GM23338 (cell line): ENCODE results near the gene VSIG8. TPM values are rescaled to one million over a fixed set of nuclear protein-coding genes. Genes with fewer than 3 reads are reported as not detected.
A peak's percentile ranks its signal among the peaks of the same experiment; 100 is the strongest.

ENCODE experiments used
- ATAC-seq: fragments of 200-7000 bp; cut with Tn5 transposase; 3 replicates; pipeline ENCODE4 v1.9.1; 2020
- DNase-seq: peaks from one replicate; pipeline ENCODE4 v3.0.0-alpha.2; 2015; ENCODE audit warnings: low spot score
- H2AFZ ChIP-seq: fragments of 200-600 bp; sonication (generic); 2 replicates; pipeline ENCODE4 v1.8.0; 2016; ENCODE audit warnings: antibody characterized with exemption, mild to moderate bottlenecking, moderate library complexity
- H3F3A ChIP-seq: fragments of 200-600 bp; sonication (generic); replicated peaks from 2 replicates; pipeline ENCODE4 v1.8.0; 2017; ENCODE audit warnings: antibody characterized with exemption, mixed run types, low read depth
- H3K27ac ChIP-seq: fragments of 200-600 bp; sonication (generic); 2 replicates; pipeline ENCODE4 v1.6.1; 2016; ENCODE audit warnings: low read depth
- H3K27me3 ChIP-seq: fragments of 200-600 bp; sonication (generic); 2 replicates; pipeline ENCODE4 v1.8.0; 2016; ENCODE audit warnings: mild to moderate bottlenecking, mixed run types, moderate library complexity; ENCODE audit not compliant: insufficient read depth
- H3K36me3 ChIP-seq: fragments of 200-600 bp; sonication (generic); 2 replicates; pipeline ENCODE4 v1.8.0; 2016; ENCODE audit warnings: mild to moderate bottlenecking; ENCODE audit not compliant: insufficient read depth
- H3K4me1 ChIP-seq: fragments of 200-600 bp; sonication (generic); 2 replicates; pipeline ENCODE4 v1.8.0; 2016; ENCODE audit warnings: mild to moderate bottlenecking, moderate library complexity; ENCODE audit not compliant: insufficient read depth
- H3K4me2 ChIP-seq: fragments of 200-600 bp; sonication (generic); 2 replicates; pipeline ENCODE4 v1.7.1; 2017; ENCODE audit warnings: mixed run types
- H3K4me3 ChIP-seq: fragments of 200-600 bp; sonication (generic); 2 replicates; pipeline ENCODE4 v1.6.1; 2016; ENCODE audit warnings: mixed run types
- H3K79me2 ChIP-seq: fragments of 200-600 bp; sonication (generic); replicated peaks from 2 replicates; pipeline ENCODE4 v1.8.0; 2017; ENCODE audit warnings: mild to moderate bottlenecking; ENCODE audit not compliant: insufficient read depth
- H3K9me2 ChIP-seq: fragments of 200-600 bp; sonication (generic); 2 replicates; pipeline ENCODE4 v1.8.0; 2017; ENCODE audit not compliant: insufficient read depth
- H4K20me1 ChIP-seq: fragments of 200-600 bp; sonication (generic); replicated peaks from 2 replicates; pipeline ENCODE4 v1.8.0; 2017; ENCODE audit warnings: mild to moderate bottlenecking; ENCODE audit not compliant: insufficient read depth
- H3K27ac Mint-ChIP-seq: 2 replicates; pipeline ENCODE4 v1.8.0; 2020; ENCODE audit warnings: inconsistent platforms, mild to moderate bottlenecking, moderate library complexity, mixed read lengths
- H3K27me3 Mint-ChIP-seq: 3 replicates; pipeline ENCODE4 v1.8.0; 2022; ENCODE audit warnings: low read depth, mild to moderate bottlenecking, moderate library complexity, mixed read lengths, inconsistent platforms; ENCODE audit not compliant: insufficient read depth, poor library complexity
- H3K36me3 Mint-ChIP-seq: 3 replicates; pipeline ENCODE4 v1.8.0; 2021; ENCODE audit warnings: low read depth, mild to moderate bottlenecking, inconsistent platforms, moderate library complexity, mixed read lengths
- H3K4me1 Mint-ChIP-seq: 3 replicates; pipeline ENCODE4 v1.8.0; 2020; ENCODE audit warnings: mild to moderate bottlenecking, inconsistent platforms, mixed read lengths
- H3K4me3 Mint-ChIP-seq: 3 replicates; pipeline ENCODE4 v1.8.0; 2021; ENCODE audit warnings: moderate library complexity, mild to moderate bottlenecking, inconsistent platforms, mixed read lengths
- H3K9me3 Mint-ChIP-seq: 3 replicates; pipeline ENCODE4 v1.8.0; 2020; ENCODE audit warnings: moderate library complexity, mild to moderate bottlenecking, inconsistent platforms, mixed read lengths
- CREB1 ChIP-seq: fragments of 250-450 bp; sonication (Bioruptor Pico); IDR thresholded peaks from 2 replicates; pipeline ENCODE4 v1.5.0; 2020; ENCODE audit warnings: low read depth, mild to moderate bottlenecking, moderate library complexity
- CTCF ChIP-seq, 2 experiments: fragments of 200-600 bp in 1 of 2; sonication (generic) in 1 of 2; conservative IDR thresholded peaks; 2 replicates each; pipeline versions ENCODE4 v1.5.1 to v1.6.1; 2016 to 2017; ENCODE audit warnings: antibody characterized with exemption in 2 of 2, low read depth in 2 of 2, mild to moderate bottlenecking in 2 of 2, moderate library complexity in 1 of 2
- ETS1 ChIP-seq: IDR thresholded peaks from 2 replicates; pipeline ENCODE4 v1.6.1; 2016; ENCODE audit warnings: antibody characterized with exemption
- EZH2 ChIP-seq: fragments of 200-600 bp; sonication (generic); IDR thresholded peaks from one replicate; pipeline ENCODE4 v1.8.0; 2017; ENCODE audit warnings: antibody characterized with exemption, mild to moderate bottlenecking, low read depth; ENCODE audit not compliant: unreplicated experiment
- EZH2phosphoT487 ChIP-seq: fragments of 200-600 bp; sonication (generic); IDR thresholded peaks from one replicate; pipeline ENCODE4 v1.8.1; 2018; ENCODE audit warnings: antibody characterized with exemption; ENCODE audit not compliant: unreplicated experiment
- JUNB ChIP-seq: IDR thresholded peaks from one replicate; pipeline ENCODE4 v1.6.1; 2016; ENCODE audit warnings: antibody characterized with exemption; ENCODE audit not compliant: unreplicated experiment
- ZNF114 ChIP-seq: fragments of 250-450 bp; sonication (Bioruptor Pico); IDR thresholded peaks from 2 replicates; pipeline ENCODE4 v1.5.0; 2020; ENCODE audit warnings: mild to moderate bottlenecking, moderate library complexity
- ZNF331 ChIP-seq: fragments of 250-450 bp; sonication (Bioruptor Pico); IDR thresholded peaks from 2 replicates; pipeline ENCODE4 v1.5.0; 2020; ENCODE audit warnings: low read depth, mild to moderate bottlenecking, moderate library complexity
- ZNF462 ChIP-seq: fragments of 250-450 bp; sonication (Bioruptor Pico); IDR thresholded peaks from 2 replicates; pipeline ENCODE4 v1.5.0; 2020; ENCODE audit warnings: mild to moderate bottlenecking, moderate library complexity
- polyA plus RNA-seq: library from polyadenylated mRNA; unstranded; fragments of >200 nt; fragmentation: Nextera tagmentation; extraction: Ambion mirVana; gene quantifications from 2 replicates; pipeline ENCODE4 v1.2.1, GENCODE V29; 2016
- total RNA-seq: library from RNA; depleted of rRNA; stranded (reverse); fragments of >200 nt; shearing (Covaris generic); gene quantifications from 2 replicates; pipeline ENCODE4 v1.2.3, GENCODE V29; 2014
- TF ChIP-seq, protein P1 (sequence below): IDR thresholded peaks from one replicate; pipeline ENCODE4 v1.6.1; 2018; ENCODE audit warnings: antibody characterized with exemption; ENCODE audit not compliant: unreplicated experiment

VSIG8 gene
- total and polyA plus RNA-seq, 2 experiments from 2014 or later = not detected

GRCh38 chr1:159843459-159843858 lies 19.0 kb downstream of the VSIG8 start:
- Histone ChIP-seq H3K27me3 (no peaks in the 10 kb centered on the region), H3F3A (no peaks in the 10 kb centered on the region), H3K4me3 (no peak overlapping the region), H3K36me3 (no peaks in the 10 kb centered on the region), H3K79me2 (no peaks in the 10 kb centered on the region), H4K20me1 (no peaks in the 10 kb centered on the region), H3K9me2 (no peaks in the 10 kb centered on the region; the same call in 1 of the 2 replicates), H3K4me1 (no peaks in the 10 kb centered on the region; the same call in 1 of the 2 replicates), H3K27ac (no peak overlapping the region), H3K4me2 (no peak overlapping the region), H2AFZ (no peak overlapping the region)
- ATAC-seq (no peak), DNase-seq (no peak)
- Mint-ChIP-seq H3K9me3 (no peaks in the 10 kb centered on the region), H3K27me3 (peaks cover 4% of the 10 kb centered on the region), H3K4me1 (peaks cover 6% of the 10 kb centered on the region), H3K4me3 (no peak overlapping the region), H3K36me3 (no peaks in the 10 kb centered on the region), H3K27ac (no peak overlapping the region)
- no peak for TF ChIP-seq JUNB
- no peak for TF ChIP-seq EZH2
- TF ChIP-seq, protein P1, sequence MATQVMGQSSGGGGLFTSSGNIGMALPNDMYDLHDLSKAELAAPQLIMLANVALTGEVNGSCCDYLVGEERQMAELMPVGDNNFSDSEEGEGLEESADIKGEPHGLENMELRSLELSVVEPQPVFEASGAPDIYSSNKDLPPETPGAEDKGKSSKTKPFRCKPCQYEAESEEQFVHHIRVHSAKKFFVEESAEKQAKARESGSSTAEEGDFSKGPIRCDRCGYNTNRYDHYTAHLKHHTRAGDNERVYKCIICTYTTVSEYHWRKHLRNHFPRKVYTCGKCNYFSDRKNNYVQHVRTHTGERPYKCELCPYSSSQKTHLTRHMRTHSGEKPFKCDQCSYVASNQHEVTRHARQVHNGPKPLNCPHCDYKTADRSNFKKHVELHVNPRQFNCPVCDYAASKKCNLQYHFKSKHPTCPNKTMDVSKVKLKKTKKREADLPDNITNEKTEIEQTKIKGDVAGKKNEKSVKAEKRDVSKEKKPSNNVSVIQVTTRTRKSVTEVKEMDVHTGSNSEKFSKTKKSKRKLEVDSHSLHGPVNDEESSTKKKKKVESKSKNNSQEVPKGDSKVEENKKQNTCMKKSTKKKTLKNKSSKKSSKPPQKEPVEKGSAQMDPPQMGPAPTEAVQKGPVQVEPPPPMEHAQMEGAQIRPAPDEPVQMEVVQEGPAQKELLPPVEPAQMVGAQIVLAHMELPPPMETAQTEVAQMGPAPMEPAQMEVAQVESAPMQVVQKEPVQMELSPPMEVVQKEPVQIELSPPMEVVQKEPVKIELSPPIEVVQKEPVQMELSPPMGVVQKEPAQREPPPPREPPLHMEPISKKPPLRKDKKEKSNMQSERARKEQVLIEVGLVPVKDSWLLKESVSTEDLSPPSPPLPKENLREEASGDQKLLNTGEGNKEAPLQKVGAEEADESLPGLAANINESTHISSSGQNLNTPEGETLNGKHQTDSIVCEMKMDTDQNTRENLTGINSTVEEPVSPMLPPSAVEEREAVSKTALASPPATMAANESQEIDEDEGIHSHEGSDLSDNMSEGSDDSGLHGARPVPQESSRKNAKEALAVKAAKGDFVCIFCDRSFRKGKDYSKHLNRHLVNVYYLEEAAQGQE = no peak
- no peak for TF ChIP-seq ZNF331 (CRISPR knock-in tag)
- TF ChIP-seq EZH2phosphoT487 = no peak
- no peak for TF ChIP-seq ZNF114 (CRISPR knock-in tag)

DNA sequence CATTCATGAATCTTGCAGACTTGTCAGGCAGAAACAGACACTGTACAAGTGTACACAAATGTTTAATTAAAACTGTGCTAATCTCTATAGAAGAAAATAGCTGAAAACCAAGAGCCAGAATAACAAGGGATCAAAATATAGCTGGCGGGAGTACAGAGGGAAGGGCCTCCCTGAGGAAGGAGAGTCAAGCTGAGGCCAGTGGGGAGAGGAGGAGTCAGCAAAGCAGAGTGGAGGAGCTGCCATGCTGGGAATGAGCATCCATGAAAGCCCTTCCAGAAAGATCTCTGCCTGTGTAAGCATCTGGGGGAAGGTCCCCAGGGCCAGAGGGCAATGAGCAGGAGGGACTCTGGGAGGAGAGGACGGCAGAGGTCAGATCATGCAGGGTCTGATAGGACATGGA lies 20.7 kb downstream of the VSIG8 start:
- no peak for ATAC-seq
- no peak overlapping the region for H3K4me3 ChIP-seq
- H3F3A ChIP-seq = no peaks in the 10 kb centered on the region
- H3K36me3 ChIP-seq = no peaks in the 10 kb centered on the region
- Mint-ChIP-seq H3K27me3 (peaks cover 4% of the 10 kb centered on the region), H3K36me3 (no peaks in the 10 kb centered on the region), H3K4me1 (peaks cover 6% of the 10 kb centered on the region), H3K9me3 (no peaks in the 10 kb centered on the region), H3K4me3 (no peak overlapping the region), H3K27ac (no peak overlapping the region)
- H3K4me1 ChIP-seq = no peaks in the 10 kb centered on the region; the same call in 1 of the 2 replicates
- no peaks in the 10 kb centered on the region for H3K79me2 ChIP-seq
- H3K4me2 ChIP-seq = no peak overlapping the region
- H3K27ac ChIP-seq = no peak overlapping the region
- H3K9me2 ChIP-seq = no peaks in the 10 kb centered on the region; the same call in 1 of the 2 replicates
- H4K20me1 ChIP-seq = no peaks in the 10 kb centered on the region
- peak overlapping the region; percentile 23; the same call in 1 of the 2 replicates for H2AFZ ChIP-seq
- no peaks in the 10 kb centered on the region for H3K27me3 ChIP-seq
- no peak for DNase-seq
- no peak for TF ChIP-seq ZNF462 (CRISPR knock-in tag)
- TF ChIP-seq CREB1 (CRISPR knock-in tag) = no peak
- no peak for TF ChIP-seq ETS1
- TF ChIP-seq CTCF (conservative IDR thresholded peaks at IDR 0.05; ENCODE audit: low read depth in 2 of 2) = no peak
- no peak for TF ChIP-seq ZNF114 (CRISPR knock-in tag)
